Testis (tissue), 3 donors: ENCODE data around the gene ATG10. TPM values are rescaled to one million over a fixed set of nuclear protein-coding genes. Genes with fewer than 3 reads are reported as not detected.
"Not testable (repeated sequence)": the region's sequence is repeated elsewhere in the genome, so short reads cannot be mapped to it uniquely, and the experiment has no call there.

Experiments used
- DNase-seq: peaks from one replicate; pipeline ENCODE4 v3.0.0-alpha.2; 2019
- H3K27ac ChIP-seq, 2 donors: fragments of 200-600 bp; sonication (generic); one replicate each; pipeline ENCODE4 v1.5.1; 2019
- H3K27me3 ChIP-seq: fragments of 200-600 bp; sonication (generic); one replicate; pipeline ENCODE4 v1.5.1; 2019
- H3K36me3 ChIP-seq: fragments of 200-600 bp; sonication (generic); one replicate; pipeline ENCODE4 v1.5.1; 2017; ENCODE audit warnings: low read depth; ENCODE audit errors: missing control alignments
- H3K4me1 ChIP-seq: fragments of 200-600 bp; sonication (generic); one replicate; pipeline ENCODE4 v1.5.1; 2019
- H3K4me3 ChIP-seq, 2 donors: fragments of 200-600 bp; sonication (generic); one replicate each; pipeline ENCODE4 v1.5.1; 2017 to 2019
- H3K9me3 ChIP-seq: fragments of 200-600 bp; sonication (generic); one replicate; pipeline ENCODE4 v1.5.1; 2017
- CTCF ChIP-seq, 3 experiments: fragments of 450-650 bp in 2 of 3; fragments of 200-600 bp in 1 of 3; sonication (generic) in 1 of 3; IDR thresholded peaks; one replicate each; pipeline ENCODE4 v1.5.1; 2016 to 2019; ENCODE audit warnings: antibody characterized with exemption in 3 of 3, mild to moderate bottlenecking in 2 of 3, moderate library complexity in 1 of 3
- POLR2A ChIP-seq: fragments of 450-650 bp; IDR thresholded peaks from one replicate; pipeline ENCODE4 v1.6.1; 2017; ENCODE audit warnings: antibody characterized with exemption, mild to moderate bottlenecking, moderate library complexity
- WGBS, 2 donors: methylation state at CpG; one replicate each; pipeline ENCODE4 v1.1.5; 2018; 5-methylcytosine and 5-hydroxymethylcytosine counted together
- intact Hi-C: fragments of 100-400 bp; cut with DNase I; formaldehyde crosslinking; loops from one replicate; pipeline ENCODE4 v1.15.1; 2023; ENCODE audit warnings: low total_unique reads
- polyA plus RNA-seq: library from polyadenylated mRNA; stranded (reverse); fragments of 350-450 nt; fragmentation: Illumina TruSeq; extraction: RNeasy Lipid Tissue Mini Kit (QIAGEN cat#74804); gene quantifications from one replicate; pipeline ENCODE4 v1.2.3, GENCODE V29; 2014; ENCODE audit warnings: low read depth, low replicate concordance; ENCODE audit not compliant: insufficient read depth
- total RNA-seq, 2 donors: library from RNA; depleted of rRNA; stranded (reverse); fragments of >200 nt; gene quantifications; one replicate each; pipeline ENCODE4 v1.2.3, GENCODE V29; 2016

Gene ATG10
- total and polyA plus RNA-seq, 3 donors from 2014 or later = 10.0 to 15.1 (median 14.4) TPM

GRCh38 chr5:82022499-82022898, 50.7 kb downstream of the ATG10 start:
- Histone ChIP-seq H3K9me3 (no peaks in the 10 kb centered on the region), H3K4me3 (no peak overlapping the region), H3K27me3 (no peaks in the 10 kb centered on the region), H3K4me1 (peaks cover 8% of the 10 kb centered on the region), H3K36me3 (no peaks in the 10 kb centered on the region), H3K27ac (no peak overlapping the region)
- TF ChIP-seq CTCF (IDR thresholded peaks at IDR 0.05) (no peak), POLR2A (no peak)
- intact Hi-C loops = no loop called here
- no peak for DNase-seq
- 96 to 100% methylated on average over 1 of the region's 1 CpG for WGBS, 2 donors

DNA sequence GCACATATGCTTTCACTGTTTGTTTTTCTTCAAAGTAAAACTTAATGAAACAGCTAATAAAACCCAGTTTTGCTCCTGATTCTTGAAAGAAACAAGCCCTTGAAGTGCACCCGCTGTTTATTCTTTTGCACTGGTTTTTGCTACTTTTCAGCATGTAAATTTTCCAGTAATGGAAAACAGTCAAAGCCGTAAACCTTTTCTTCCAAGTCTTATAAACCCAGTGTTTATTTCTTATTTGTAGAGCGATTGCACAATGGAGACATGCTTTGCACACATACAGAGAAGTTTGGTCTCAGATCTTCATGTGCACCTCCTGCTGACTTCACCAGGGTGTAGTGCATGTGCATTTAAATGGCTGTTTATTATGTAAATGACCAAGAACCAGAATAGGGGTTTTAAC, 51.8 kb downstream of the ATG10 start:
- intact Hi-C loops = no loop called here
- no peak overlapping the region for H3K4me3 ChIP-seq
- 84% methylated on average over 3 of the region's 3 CpGs for WGBS, 2 donors
- H3K27me3 ChIP-seq = no peaks in the 10 kb centered on the region
- no peak for DNase-seq
- H3K36me3 ChIP-seq = no peaks in the 10 kb centered on the region
- H3K4me1 ChIP-seq = peaks cover 5% of the 10 kb centered on the region
- H3K27ac ChIP-seq = no peak overlapping the region
- H3K9me3 ChIP-seq = no peaks in the 10 kb centered on the region
- TF ChIP-seq POLR2A (no peak), CTCF (IDR thresholded peaks at IDR 0.05) (no peak)

GRCh38 chr5:82031220-82032119, 59.6 kb downstream of the ATG10 start:
- 70 to 77% methylated on average over 4 of the region's 4 CpGs for WGBS, 2 donors
- DNase-seq = no peak
- no peaks in the 10 kb centered on the region for H3K36me3 ChIP-seq
- H3K27me3 ChIP-seq = no peaks in the 10 kb centered on the region
- no peak overlapping the region for H3K4me3 ChIP-seq
- TF ChIP-seq POLR2A = no peak
- no peak for TF ChIP-seq CTCF (IDR thresholded peaks at IDR 0.05)
- intact Hi-C loops = no loop called here
- no peaks in the 10 kb centered on the region for H3K9me3 ChIP-seq
- H3K27ac ChIP-seq = no peak overlapping the region
- no peaks in the 10 kb centered on the region for H3K4me1 ChIP-seq

GRCh38 chr5:82042894-82043293, 71.1 kb downstream of the ATG10 start:
- H3K4me1 ChIP-seq, H3K36me3 ChIP-seq, H3K27me3 ChIP-seq, intact Hi-C loops, DNase-seq, H3K9me3 ChIP-seq, H3K4me3 ChIP-seq, H3K27ac ChIP-seq: not testable (repeated sequence)
- WGBS, 2 donors = 100% methylated on average over 1 of the region's 1 CpG; no CpG with 5 or more reads in 1 of the 2 donors

GRCh38 chr5:82044010-82044409, 72.2 kb downstream of the ATG10 start:
- Histone ChIP-seq H3K4me3 (no peak overlapping the region), H3K27ac (no peak overlapping the region), H3K27me3 (no peaks in the 10 kb centered on the region), H3K9me3 (no peaks in the 10 kb centered on the region), H3K4me1 (peaks cover 6% of the 10 kb centered on the region), H3K36me3 (no peaks in the 10 kb centered on the region)
- 88 to 97% methylated on average over 2 of the region's 2 CpGs for WGBS, 2 donors
- no peak for DNase-seq
- intact Hi-C loops = no loop called here
- TF ChIP-seq POLR2A (no peak), CTCF (IDR thresholded peaks at IDR 0.05) (no peak)
